Myocyte (in vitro differentiated cells): ENCODE data around the gene FXYD2. TPM values are rescaled to one million over a fixed set of nuclear protein-coding genes. Genes with fewer than 3 reads are reported as not detected.
A peak's percentile ranks its signal among the peaks of the same experiment; 100 is the strongest.
"Not testable (repeated sequence)": the region's sequence is repeated elsewhere in the genome, so short reads cannot be mapped to it uniquely, and the experiment has no call there.

Source experiments
- DNase-seq: peaks from one replicate; pipeline ENCODE4 v3.0.0-alpha.2; 2012; ENCODE audit warnings: low read depth
- polyA plus RNA-seq: library from polyadenylated mRNA; unstranded; fragments of >200 nt; gene quantifications from one replicate; pipeline ENCODE4 v1.2.1, GENCODE V29; 2012; ENCODE audit warnings: missing spikeins
- total RNA-seq: library from RNA; depleted of rRNA; stranded (reverse); fragments of >200 nt; gene quantifications from 2 replicates; pipeline ENCODE4 v1.2.3, GENCODE V29; 2014

Gene FXYD2
- total RNA-seq: not detected in 2 replicates
- not detected for polyA plus RNA-seq

DNA sequence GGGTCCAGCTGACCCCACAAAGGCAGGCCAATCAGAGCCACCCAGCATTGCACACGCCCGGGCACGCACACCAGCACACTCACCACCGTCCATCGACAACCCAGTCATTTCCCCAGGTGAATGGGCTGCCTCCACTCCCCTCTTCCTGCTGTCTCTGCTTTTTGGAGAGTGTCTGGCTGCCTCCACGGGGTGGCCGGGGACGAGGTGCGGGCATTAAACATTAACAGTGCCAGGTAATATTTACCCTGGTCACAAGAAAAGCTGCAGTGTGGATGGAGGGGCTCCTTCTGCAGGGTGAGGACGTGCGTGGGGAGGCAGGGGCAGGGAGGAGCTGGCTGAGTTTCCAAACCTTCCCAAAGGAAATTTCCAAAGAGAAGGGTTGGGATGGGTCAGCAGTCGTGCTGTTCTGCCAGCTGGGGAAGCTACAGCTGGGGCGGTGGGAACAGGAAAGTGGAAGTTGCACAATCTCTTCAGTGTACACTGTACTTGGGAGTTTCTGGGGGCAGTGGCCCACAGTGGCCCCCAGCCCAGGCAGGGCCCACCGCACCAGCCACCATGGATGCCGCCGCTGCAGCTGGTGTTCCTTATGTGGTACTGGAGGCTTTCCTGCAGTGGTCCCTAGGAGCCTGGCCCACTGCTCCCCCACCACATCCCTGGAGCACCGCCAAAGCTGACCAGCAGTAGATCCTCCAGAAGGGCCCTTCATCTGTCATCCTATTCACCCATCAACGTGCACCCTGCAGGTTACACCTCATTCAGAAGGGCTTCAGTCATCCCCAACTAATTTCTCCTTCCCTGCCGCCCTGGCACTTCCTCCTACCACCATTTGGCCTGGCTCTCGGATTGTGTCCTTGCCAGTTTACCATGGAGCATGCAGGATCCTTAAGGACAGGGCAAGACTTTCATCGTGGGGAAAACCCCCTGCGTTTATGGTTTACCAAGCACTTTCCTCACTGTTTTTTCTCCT, at the start of gene FXYD2:
Gene FXYD2, minus strand, starts transcription at position 174 of the 967 bp plus-strand sequence. Its CDS starts 66 bp downstream, at position 108.
- no peak for DNase-seq

DNA sequence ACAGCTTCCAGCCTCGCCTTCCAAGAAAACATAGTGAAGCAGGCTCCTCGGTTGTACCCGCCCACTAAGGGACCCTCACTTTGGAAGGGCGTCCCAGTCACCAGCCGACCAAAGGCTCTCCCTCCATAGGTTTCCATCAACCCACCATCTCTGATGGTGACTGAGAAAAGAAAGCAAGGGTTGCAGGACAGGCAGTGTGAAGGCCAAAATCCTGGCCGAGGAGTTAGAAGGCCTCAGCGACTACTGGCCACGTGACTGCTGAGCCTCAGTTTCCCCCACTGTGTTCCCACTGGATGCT, 49.2 kb upstream of the FXYD2 start:
- no peak for DNase-seq

DNA sequence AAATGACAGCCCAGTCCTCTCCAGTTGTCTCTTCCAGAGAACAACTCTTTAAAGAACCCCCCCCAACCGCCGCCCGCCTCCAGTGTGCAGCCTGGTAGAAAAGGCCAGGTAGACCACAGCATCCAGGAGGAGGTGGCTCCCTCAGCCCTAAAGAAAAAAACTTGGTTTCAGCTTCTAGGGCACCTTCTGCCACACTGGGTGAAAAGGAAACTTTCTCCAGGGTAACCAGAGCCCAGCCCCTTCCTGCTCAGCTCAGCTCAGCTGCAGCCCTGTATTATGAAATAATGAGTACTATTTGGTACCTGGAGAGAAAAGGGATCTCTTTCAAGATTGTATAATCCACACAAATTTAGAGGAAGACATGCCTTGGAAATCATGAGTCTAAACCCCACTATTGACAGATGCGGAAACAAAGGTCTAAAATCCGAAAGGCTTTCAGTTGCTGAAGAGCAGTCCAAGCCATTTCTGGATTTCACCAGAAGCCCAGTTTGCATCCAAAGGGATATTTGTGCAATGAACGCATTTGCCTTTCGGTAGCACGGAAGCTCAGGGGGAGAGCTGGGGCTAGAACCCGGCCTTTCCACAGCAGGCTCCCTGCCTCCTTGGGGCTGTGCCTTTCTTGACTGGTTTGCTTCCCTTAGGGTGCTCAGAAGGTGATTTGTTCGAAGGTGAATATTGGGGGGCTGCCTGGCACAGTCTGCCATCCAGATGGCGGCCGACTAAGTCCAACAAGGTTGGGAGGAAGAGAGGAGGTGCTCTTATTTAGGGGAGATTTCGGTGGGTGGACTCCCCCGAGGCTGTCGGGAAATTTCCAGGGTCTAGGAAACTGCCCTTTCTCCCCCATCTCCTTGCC, 48.7 kb upstream of the FXYD2 start:
- DNase-seq: no peak

DNA sequence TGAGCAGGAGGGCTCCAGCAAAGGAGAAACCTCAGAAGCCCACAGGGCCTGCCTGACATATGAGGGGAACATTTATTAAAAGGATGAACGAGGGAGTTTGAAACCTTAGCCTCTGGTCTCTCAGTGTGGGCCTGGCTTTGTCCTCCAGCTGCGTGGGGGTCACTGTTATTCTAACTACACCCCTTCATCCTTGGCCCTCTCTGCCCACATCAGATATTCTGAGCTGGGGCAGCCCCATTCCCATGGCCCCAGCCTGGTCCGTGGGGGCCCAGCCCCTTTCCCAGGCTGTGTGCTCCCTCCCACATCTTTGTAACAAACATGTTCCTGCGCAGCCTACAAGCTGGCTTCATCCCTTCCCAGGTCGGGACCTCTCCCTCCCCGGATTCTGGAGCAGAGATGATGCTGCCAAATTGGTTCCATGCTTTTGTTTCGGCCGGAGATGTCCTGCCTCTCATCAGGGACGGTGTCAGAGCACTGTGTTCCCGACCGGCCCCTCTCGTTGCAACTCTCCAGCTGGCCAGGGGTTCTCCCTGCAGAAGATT, 47.9 kb upstream of the FXYD2 start:
- no peak for DNase-seq

DNA sequence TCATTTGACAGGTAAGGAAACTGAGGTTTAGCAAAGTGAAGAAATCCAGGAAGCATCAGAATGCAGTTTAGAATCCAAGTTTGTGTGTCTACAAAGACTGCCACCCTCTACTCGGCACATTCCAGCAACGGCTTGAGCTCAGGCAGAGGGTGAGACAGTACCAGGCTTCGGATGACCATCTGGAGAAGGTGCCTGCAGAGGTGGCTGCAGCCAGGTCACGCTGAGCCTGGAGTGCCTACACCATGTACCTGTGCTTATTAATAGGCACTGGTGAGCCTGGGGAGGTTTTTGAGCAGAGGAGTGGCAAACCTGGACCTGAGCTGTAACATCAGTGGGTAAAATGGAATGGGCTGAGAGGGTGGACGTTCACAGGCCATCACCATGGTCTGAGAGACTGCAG, 47.2 kb upstream of the FXYD2 start:
- no peak for DNase-seq

DNA sequence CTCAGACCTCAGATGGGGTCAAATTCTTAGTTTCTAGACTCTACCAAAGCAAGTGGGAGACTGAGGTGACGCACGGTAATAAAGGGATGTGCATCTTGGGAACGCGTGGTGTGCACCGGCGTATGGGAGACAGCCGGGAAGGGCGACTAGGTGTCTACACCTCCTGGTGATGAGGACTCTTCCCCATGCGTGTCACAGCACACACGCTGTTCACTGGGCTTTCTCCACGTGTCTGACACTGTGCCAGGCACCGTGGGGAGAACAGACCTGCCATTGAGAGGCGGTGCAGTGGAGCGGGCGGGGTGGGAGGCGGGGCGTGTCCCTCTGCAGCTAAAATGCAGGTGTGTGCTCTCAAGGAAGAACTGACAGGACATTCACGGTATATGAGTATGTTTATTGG, 46.6 kb upstream of the FXYD2 start:
- no peak for DNase-seq

DNA sequence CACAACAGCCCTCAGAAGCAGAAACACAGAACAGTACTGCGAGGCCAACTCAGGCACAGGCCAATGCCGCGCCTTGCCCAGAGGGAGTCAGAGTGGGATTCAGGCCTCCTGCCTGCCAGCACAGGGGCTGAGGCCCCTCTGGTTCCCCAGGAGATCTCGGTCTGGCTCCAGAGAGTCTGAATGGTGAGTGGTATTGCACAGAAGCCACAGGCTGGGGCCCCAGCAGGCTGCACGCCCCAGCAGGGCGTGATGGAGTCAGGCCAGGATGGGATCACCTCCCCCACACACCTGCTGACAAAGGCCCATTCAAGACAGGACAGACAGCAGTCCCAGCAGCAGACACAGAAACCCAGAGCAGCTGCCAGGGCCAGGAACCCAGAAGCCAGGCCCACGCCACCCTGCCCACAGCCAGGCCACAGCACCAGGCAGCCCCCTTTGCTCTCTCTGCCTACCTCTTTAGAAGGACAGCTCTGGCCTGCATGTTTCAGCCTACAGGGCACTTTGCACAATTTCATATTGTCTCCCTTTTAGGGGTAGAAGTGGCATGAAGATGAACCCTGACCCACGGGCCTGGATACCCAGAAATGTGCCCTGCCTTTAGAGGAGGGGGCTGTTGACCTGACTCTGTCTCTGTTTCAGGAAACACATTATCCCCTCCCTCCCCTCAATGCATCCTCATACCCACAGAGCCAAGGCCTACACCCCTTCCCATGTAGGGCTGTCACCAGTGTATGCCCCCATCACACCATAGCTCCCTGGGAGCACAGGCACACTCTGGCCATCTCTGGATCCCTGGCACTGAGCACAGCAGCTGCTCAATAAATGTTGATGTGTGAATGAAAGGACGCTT, 45.8 kb upstream of the FXYD2 start:
- peak; percentile 78 for DNase-seq

DNA sequence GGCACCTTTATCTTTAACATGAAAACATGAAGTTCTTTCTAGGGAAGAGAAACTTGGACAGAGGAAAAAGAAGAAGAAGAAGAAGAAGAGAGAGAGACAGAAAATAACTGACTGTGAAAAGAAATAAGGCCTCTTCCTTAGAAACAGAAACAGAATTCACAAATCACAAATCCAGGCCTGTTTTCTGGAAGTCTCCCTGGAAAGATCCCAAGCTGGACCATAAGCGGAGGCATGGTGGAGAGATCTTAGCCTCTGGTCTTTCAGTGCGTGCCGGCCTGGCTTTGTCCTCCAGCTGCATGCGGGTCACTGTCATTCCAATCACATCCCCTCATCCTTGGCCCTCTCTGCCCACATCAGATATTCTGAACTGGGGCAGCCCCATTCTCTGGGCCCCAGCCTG, 45.1 kb upstream of the FXYD2 start:
- no peak for DNase-seq

DNA sequence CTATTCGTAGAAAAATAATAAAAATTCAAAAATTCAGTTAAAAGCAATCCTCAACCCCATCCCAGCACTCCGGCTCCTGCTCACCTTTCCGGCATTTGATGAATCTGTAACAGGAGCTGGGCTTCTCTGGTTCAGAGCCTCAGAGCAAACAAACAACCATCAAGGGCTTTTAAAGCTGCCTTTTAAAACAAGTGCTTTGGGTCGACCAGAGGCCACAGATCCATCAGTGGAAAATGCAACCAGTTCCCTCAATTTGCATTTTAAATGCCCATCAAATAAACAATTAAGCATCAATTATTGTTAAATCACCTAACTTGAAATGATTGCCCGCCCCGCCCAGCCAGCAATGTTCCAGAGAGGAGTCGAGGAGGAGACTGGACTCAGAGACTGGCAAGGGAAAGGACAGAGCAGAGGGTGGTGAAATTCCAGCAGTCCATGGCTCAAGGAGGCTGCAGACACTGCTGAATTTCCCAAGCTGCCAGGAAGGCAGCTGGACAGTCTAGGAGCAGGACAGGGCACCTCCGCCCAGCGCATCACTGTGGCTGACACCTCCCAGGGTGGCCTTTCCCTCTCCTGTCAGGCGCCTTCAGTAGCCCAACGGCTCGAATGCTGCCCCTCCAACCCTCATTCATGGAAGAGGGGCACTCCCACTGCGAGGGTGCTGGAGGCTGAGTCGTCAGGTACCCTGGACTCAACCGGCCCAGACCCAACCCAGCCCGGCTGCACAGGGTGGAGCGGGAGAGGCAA, 44.4 kb upstream of the FXYD2 start:
- DNase-seq: no peak

DNA sequence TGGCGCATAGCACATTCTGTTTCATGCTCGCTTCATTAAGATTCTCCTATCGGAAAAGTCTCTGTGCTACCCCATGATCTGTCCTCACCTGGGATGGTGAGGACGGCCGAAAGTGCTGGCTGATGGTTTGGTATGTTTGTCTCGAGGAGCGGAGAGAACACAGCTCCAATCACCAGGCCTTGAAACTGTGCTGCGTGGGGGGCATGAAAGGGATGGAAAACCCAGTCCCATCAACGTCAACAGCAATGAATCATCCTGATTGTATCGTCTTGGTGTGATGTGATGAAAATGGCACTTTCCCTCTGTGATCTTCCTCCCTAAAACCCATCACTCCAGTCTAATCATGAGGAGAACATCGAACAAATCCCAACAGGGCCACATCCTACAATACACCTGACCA, 43.5 kb upstream of the FXYD2 start:
- DNase-seq: no peak

DNA sequence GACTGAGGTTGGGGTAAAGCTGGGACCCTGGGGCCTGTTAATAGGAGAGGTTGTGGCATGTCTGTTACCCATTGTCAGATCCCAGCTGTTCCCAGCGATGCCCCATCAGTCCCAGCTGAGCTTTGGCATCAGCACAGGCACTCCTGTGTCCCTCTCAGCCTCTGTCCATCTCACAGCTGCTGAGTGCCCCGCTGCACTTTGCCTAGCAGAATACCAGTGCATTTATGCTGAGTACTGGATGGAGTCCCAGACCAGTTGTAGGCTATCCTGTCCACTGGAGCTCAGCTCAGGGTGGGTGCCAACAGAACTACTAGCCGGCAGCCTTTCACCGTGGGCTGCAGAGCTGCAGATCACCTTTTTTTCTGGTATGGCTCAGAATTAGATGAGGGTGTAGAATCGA, 42.0 kb upstream of the FXYD2 start:
- no peak for DNase-seq

DNA sequence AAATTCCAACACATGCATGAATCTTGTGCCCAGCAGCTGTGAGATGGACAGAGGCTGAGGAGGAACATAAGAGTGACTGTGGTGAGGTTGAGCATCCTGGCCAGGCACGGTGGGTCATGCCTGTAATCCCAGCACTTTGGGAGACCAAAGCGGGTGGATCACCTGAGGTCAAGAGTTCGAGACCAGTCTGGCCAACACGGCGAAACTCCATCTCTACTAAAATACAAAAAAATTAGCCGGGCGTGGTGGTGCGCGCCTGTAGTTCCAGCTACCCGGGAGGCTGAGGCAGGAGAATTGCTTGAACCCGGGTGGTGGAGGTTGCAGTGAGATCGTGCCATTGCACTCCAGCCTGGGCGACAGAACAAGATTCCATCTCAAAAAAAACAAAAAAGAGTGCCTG, 41.0 kb upstream of the FXYD2 start:
- not testable (repeated sequence) for DNase-seq

DNA sequence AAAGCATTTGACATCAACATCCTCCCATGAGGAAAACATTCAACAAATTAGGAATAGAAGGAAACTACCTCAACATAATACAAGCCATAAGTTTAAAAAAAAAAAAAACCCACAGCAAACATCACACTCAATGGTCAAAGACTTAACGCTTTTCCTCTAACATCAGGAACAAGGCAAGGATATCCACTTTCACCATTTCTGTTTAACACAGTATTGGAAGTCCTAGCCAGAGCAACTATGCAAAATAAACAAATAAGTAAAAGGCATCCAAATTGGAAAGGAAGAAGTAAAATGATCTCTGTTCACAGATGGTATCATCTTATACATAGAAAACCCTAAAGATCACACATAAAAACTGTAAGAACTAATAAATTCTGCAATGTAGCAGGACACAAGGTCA, 38.8 kb upstream of the FXYD2 start:
- no peak for DNase-seq

DNA sequence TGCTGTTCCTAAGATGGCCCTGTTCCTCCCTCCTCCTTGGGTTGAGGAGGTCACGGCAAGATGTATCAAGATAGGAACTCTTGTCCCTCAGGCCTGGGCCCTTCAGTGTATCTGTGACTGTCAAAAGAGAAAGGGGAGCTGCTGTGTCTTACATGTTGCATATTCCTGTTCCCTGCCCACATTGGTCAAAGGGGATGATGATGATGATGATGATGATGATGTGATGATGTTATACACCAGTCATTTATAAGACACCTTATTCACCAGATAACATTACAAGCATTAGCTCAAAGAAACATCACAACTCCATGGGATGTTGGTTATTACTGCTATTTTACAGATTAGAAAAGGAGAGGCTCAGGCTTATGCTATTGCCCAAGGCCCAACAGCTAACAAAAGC, 38.2 kb upstream of the FXYD2 start:
- no peak for DNase-seq

DNA sequence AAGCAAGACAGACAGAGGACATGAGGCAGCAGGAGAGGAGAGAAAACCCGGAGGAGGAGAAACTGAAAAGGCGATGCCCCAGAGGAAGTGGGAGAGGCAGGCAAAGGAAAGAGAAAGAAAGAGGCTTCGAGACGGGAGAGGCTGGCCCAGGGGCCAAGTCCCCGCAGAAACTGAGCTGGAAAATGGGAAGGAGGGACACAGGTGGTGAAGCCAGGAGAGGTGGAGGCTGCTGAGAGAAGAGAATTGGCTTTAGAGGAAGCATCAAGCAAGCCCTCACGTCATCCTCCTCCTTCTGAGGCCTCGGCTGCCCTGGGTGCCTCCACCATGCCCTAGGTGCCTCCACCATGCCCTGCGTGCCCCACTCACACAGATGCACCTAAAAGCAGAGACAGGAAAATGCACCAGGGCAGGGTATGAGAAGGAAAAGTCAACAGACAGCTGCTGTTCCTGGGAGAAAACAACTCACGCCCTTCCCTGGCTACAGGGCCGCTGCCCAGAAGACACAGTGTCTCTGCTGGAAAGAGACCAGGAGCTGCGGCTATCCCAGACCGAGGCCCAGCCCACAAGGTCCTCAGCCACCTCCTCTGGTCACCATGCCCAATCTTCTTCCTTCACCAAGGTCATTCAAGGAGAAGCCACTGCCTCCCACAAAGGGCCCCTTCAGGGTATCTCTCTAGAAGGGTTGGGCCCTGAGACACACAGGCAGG, 37.6 kb upstream of the FXYD2 start:
- DNase-seq: peak; percentile 45

DNA sequence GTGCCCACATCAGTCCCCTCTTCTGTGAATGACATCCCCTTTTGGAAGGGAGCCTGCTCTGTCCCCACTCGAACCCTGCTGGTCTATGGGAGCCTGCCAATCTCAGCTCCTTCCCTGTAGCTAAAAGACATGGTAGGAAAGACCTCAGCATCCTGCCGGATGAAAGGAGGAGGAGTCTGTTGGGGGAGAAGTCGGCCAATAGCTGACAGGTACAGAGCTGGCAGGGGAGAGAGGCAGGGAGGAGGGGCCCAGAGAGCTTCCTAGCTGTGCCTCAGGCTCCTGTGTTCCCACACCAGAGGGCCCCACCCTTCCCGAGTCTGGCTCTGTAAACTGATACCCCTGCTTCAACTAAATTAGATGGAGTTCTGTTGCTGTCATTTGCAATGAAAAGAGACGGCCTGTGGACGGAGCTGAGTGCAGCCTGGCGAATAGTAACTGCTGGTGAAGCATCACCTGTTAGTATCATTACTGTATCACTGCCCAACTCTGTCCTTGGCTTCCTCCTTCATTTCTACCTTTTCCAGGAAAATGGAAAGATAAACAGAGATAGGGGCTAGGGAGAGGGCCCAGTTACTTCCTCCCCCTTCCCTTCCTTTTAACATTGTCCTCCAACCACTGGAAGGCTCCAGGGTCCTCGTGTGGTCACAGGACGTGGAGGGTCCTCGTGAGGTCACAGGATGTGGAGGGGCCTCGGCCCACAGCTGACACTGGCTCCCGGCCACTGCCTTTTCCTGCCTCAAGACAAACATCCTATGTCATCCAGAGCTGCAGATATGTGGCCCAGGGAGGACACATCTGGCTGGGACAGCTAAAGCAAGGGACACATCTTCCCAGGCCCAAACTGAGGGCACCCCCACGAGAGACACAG, 36.8 kb upstream of the FXYD2 start:
- DNase-seq: no peak

DNA sequence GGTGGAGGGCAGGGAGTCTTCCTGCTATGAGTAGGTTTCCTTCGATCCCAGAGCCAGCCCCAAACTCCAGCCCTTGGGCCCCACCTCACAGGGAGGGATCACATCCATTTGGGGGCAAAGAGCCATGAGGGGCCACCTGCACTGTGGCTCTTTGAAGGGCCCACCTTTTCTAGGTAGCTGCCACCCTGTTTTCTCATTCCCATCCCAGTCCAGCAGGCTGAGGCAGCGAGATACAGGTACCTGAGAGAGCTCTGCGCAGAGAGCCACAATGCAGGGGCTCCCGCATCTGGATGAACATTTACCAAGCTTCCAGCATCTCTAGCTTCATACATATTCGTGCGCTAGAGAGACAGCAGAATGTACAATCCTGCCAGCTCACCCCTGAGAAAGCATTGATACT, 35.6 kb upstream of the FXYD2 start:
- no peak for DNase-seq

DNA sequence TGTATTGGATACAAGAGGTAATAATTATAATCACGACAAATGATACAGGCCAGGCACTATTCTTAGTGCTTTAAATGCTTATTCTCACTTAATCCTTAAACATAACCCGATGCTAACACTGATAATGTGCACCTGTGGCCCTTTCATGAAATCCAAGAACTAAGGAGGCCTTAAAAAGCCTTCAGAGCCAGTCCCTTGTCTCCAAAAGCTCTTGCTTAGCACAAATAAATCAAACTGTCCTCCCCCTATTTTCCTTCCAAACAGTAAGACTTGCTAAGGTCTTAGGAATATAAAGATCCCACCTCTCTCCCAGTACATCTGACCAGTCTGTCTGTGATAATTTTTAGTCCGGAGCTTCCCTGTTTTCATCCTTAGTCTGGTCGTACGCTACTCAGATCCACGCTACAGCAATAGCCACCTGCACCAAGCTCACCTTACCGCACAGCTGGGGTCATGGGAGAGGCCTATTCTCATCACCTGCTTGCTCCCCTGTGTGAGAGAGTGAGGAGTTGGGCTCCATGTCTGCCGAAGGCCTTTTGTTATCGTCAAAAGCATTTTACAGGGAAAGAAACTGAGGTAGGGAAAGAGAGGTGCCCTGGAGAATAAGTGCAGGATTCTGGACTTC, 35.1 kb upstream of the FXYD2 start:
- DNase-seq: no peak
